HCT116 (cell line): ENCODE measurements around the gene SEPTIN11.

Experiments
- CTCF ChIP-seq, 3 experiments: fragments of 200-600 bp in 1 of 3; sonication (generic) in 1 of 3; IDR thresholded peaks in 2 of 3; conservative IDR thresholded peaks in 1 of 3; 2 replicates each; pipeline ENCODE4 v1.5.1; 2012 to 2017; ENCODE audit warnings: low read depth in 2 of 3, low read length in 2 of 3, antibody characterized with exemption in 1 of 3, borderline replicate concordance in 1 of 3, control low read depth in 1 of 3, mild to moderate bottlenecking in 1 of 3, mixed read lengths in 1 of 3, mixed run types in 1 of 3, moderate library complexity in 1 of 3; ENCODE audit not compliant: insufficient read depth in 1 of 3
- FOSL1 ChIP-seq: IDR thresholded peaks from 2 replicates; pipeline ENCODE4 v1.6.1; 2012; ENCODE audit warnings: low read depth

- TF ChIP-seq CTCF (IDR thresholded peaks at IDR 0.05 in 2 of 3, conservative IDR thresholded peaks at IDR 0.05 in 1 of 3; ENCODE audit: borderline replicate concordance in 1 of 3, insufficient read depth in 1 of 3, low read depth in 2 of 3, low read length in 2 of 3) (no peak), FOSL1 (no peak)
These were observed 37.6 kb downstream of the SEPTIN11 start for GRCh38 chr4:76987153-76987591.
